ENCODE results near the gene FNDC3A.

The FNDC3A gene

DNA sequence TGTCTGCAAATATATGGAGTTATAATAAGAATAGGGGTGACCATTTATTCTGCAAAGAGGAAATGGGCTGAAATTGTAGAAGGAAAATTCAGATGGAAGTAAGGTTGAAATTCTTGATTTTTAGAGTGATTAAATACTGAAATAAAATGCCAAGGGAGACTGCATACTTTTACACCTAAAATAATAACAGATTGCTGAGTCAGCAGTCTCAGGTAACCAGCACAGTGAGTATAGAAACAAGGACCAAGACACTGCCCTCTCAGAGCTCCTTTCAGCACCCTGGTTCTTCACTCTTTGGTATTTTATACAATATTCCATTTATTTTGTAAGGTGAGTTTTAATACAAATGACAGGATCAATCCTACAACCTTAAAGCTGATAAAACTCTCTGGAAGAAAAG lies 195.6 kb downstream of the FNDC3A start:
- H3K36me3 ChIP-seq (ENCODE audit: control insufficient read depth, insufficient read depth, low read length): peaks cover 2% of the 10 kb centered on the region
- no peak overlapping the region for H3K4me3 ChIP-seq (replicated peaks; ENCODE audit: low read depth, low read length)
- no peak for TF ChIP-seq CTCF (IDR thresholded peaks at IDR 0.05; ENCODE audit: insufficient read depth, low read length, poor library complexity, severe bottlenecking)
- H3K27me3 ChIP-seq (replicated peaks; ENCODE audit: control insufficient read depth, insufficient read depth, low read length): no peaks in the 10 kb centered on the region
- DNase-seq (ENCODE audit: extremely low read depth, insufficient read length): no peak

DNA sequence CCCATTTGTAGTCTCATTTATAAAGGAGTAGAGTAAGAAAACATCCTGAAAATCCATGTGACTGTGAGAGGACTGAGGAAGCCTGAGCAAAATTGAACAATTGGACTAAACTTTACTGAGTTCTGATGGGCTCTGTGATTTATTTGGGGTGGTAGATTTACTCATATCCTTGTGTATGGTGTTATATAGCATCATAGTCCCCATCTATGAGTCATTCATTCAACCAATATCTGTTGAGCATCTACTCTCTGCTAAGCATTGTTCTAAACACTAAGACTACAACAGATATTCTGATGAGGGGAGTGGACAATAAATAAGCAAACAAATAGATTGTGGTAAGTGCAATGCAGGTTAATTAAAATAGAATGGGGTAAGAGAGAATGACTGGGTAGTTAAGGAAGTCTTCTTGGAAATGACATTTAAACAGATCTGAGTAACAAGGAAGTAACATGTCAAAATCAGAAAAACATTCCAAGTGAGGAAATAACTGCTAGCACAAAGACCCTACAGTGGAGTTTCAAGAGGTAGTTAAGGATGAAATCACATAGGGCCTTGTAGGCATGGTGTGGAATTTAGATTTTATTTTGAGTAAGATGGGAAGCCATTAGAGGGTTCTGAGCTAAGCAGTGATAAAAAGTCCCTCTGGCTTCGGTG lies 208.1 kb downstream of the FNDC3A start:
- TF ChIP-seq CTCF (IDR thresholded peaks at IDR 0.05; ENCODE audit: insufficient read depth, low read length, poor library complexity, severe bottlenecking): no peak
- Histone ChIP-seq H3K36me3 (ENCODE audit: control insufficient read depth, insufficient read depth, low read length) (peaks cover 3% of the 10 kb centered on the region), H3K27me3 (replicated peaks; ENCODE audit: control insufficient read depth, insufficient read depth, low read length) (no peaks in the 10 kb centered on the region), H3K4me3 (replicated peaks; ENCODE audit: low read depth, low read length) (no peak overlapping the region)
- no peak for DNase-seq (ENCODE audit: extremely low read depth, insufficient read length)

DNA sequence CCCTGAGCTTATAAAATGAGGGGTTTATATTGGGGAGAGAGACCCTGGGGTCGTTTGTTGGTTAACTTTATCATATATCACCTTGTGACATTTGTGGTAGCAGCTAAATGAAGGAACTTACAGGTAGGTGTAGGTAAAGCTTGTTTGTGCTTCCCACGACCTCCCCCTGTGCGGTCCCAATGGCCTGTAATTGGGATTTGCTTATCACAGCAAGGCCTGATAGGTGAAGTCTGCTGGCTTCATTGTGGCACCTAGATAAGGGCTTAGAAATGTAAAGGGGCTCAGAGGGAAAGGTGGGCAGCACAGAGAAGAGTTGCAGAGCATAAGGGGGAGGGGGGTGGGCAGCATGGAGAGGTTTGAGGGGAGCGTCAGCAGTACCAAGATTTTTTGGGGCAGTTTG lies 208.9 kb downstream of the FNDC3A start:
- no peak overlapping the region for H3K4me3 ChIP-seq (replicated peaks; ENCODE audit: low read depth, low read length)
- no peak for TF ChIP-seq CTCF (IDR thresholded peaks at IDR 0.05; ENCODE audit: insufficient read depth, low read length, poor library complexity, severe bottlenecking)
- H3K36me3 ChIP-seq (ENCODE audit: control insufficient read depth, insufficient read depth, low read length): peaks cover 3% of the 10 kb centered on the region
- no peaks in the 10 kb centered on the region for H3K27me3 ChIP-seq (replicated peaks; ENCODE audit: control insufficient read depth, insufficient read depth, low read length)
- DNase-seq (ENCODE audit: extremely low read depth, insufficient read length): no peak

DNA sequence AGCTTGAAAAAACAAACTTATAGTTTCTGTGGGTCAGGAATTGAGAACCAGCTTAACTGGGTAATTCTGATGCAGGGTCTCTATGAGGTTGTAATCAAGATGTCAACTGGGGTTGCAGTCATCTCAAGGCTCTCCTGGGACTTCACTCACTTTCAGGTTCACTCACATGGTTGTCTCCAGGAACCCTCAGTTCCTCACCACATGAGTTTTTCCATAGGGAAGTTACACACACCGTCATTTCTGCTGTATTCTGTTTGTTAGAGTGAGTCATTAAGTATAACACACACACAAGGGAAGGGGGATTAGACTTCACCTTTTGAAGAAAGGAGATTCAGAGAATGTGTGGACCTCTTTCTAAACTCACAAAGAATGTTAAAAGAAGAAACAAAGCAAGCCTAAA lies 209.6 kb downstream of the FNDC3A start:
- no peak for TF ChIP-seq CTCF (IDR thresholded peaks at IDR 0.05; ENCODE audit: insufficient read depth, low read length, poor library complexity, severe bottlenecking)
- no peak for DNase-seq (ENCODE audit: extremely low read depth, insufficient read length)
- Histone ChIP-seq H3K4me3 (replicated peaks; ENCODE audit: low read depth, low read length) (no peak overlapping the region), H3K27me3 (replicated peaks; ENCODE audit: control insufficient read depth, insufficient read depth, low read length) (no peaks in the 10 kb centered on the region), H3K36me3 (ENCODE audit: control insufficient read depth, insufficient read depth, low read length) (peaks cover 3% of the 10 kb centered on the region)

- no peak overlapping the region for H3K4me3 ChIP-seq (replicated peaks; ENCODE audit: low read depth, low read length)
- H3K36me3 ChIP-seq (ENCODE audit: control insufficient read depth, insufficient read depth, low read length): peaks cover 4% of the 10 kb centered on the region
- no peak for TF ChIP-seq CTCF (IDR thresholded peaks at IDR 0.05; ENCODE audit: insufficient read depth, low read length, poor library complexity, severe bottlenecking)
- no peak for DNase-seq (ENCODE audit: extremely low read depth, insufficient read length)
- H3K27me3 ChIP-seq (replicated peaks; ENCODE audit: control insufficient read depth, insufficient read depth, low read length): no peaks in the 10 kb centered on the region
Observed at GRCh38 chr13:49190901-49191300, 215.2 kb downstream of the FNDC3A start.

DNA sequence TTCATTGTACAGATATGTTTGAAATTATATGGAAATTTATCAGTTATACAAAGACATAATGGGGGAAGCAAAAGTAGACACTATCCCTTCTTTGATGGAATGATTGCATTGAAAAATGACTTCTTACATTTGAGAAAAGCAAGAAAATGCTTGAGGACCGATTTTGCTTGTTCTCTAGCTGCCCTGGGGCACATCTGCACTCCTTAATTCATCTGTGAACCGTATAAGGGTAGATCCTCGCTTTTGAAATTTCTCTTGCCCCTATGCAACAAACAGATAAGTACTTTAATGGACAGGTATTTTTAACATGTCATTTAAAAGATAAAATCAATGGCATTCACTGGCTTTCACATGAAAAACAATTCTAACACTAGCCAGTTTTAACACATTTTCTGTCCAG lies 230.9 kb downstream of the FNDC3A start:
- TF ChIP-seq CTCF (IDR thresholded peaks at IDR 0.05; ENCODE audit: insufficient read depth, low read length, poor library complexity, severe bottlenecking): no peak
- no peaks in the 10 kb centered on the region for H3K27me3 ChIP-seq (replicated peaks; ENCODE audit: control insufficient read depth, insufficient read depth, low read length)
- H3K4me3 ChIP-seq (replicated peaks; ENCODE audit: low read depth, low read length): no peak overlapping the region
- DNase-seq (ENCODE audit: extremely low read depth, insufficient read length): no peak
- peaks cover 5% of the 10 kb centered on the region for H3K36me3 ChIP-seq (ENCODE audit: control insufficient read depth, insufficient read depth, low read length)

Data from GM06990 (cell line).